HTERT RPE-1 (cell line): Measurements from ENCODE around the gene ENTPD8.
"Not testable (repeated sequence)": the region's sequence is repeated elsewhere in the genome, so short reads cannot be mapped to it uniquely, and the experiment has no call there.

Experiments used
- in situ Hi-C: fragments of 300-500 bp; cut with MboI; formaldehyde crosslinking; loops from 4 replicates; pipeline ENCODE4 v1.14.3; 2020; ENCODE audit warnings: low sequenced_read_pairs

The ENTPD8 gene

GRCh38 chr9:137477778-137478612 is 36.8 kb upstream of the ENTPD8 start:
- in situ Hi-C loops = no loop called here

- in situ Hi-C loops = no loop called here
Observed at GRCh38 chr9:137476856-137477255, 35.7 kb upstream of the ENTPD8 start.

GRCh38 chr9:137475666-137476065 is 34.5 kb upstream of the ENTPD8 start:
- in situ Hi-C loops = no loop called here

GRCh38 chr9:137474271-137474670 is 33.1 kb upstream of the ENTPD8 start:
- in situ Hi-C loops = no loop called here

GRCh38 chr9:137470785-137471184 is 29.6 kb upstream of the ENTPD8 start:
- in situ Hi-C loops = no loop called here

- in situ Hi-C loops = no loop called here
Observed at GRCh38 chr9:137467896-137468295, 26.7 kb upstream of the ENTPD8 start.

- in situ Hi-C loops = no loop called here
Observed at GRCh38 chr9:137467161-137467581, 26.0 kb upstream of the ENTPD8 start.

GRCh38 chr9:137466389-137467085 is 25.4 kb upstream of the ENTPD8 start:
- in situ Hi-C loops = not testable (repeated sequence)

- in situ Hi-C loops = no loop called here
Observed at GRCh38 chr9:137465720-137466388, 24.7 kb upstream of the ENTPD8 start.

- in situ Hi-C loops = no loop called here
Observed at GRCh38 chr9:137465000-137465719, 24.0 kb upstream of the ENTPD8 start.

- in situ Hi-C loops = no loop called here
Observed at GRCh38 chr9:137464291-137464999, 23.3 kb upstream of the ENTPD8 start.

- in situ Hi-C loops = no loop called here
Observed at GRCh38 chr9:137463931-137464290, 22.8 kb upstream of the ENTPD8 start.

GRCh38 chr9:137462986-137463930 is 22.1 kb upstream of the ENTPD8 start:
- in situ Hi-C loops = no loop called here

- in situ Hi-C loops = no loop called here
Observed at GRCh38 chr9:137462396-137462985, 21.3 kb upstream of the ENTPD8 start.

- in situ Hi-C loops = no loop called here
Observed at GRCh38 chr9:137461663-137462395, 20.7 kb upstream of the ENTPD8 start.

- in situ Hi-C loops = no loop called here
Observed at GRCh38 chr9:137461316-137461662, 20.1 kb upstream of the ENTPD8 start.

- in situ Hi-C loops = no loop called here
Observed at GRCh38 chr9:137460363-137461315, 19.5 kb upstream of the ENTPD8 start.
